ENCODE data around the gene LCN1. TPM values are rescaled to one million over a fixed set of nuclear protein-coding genes. Genes with fewer than 3 reads are reported as not detected.

LCN1 gene
- total RNA-seq, 1 experiment from 2014 or later: not detected

DNA sequence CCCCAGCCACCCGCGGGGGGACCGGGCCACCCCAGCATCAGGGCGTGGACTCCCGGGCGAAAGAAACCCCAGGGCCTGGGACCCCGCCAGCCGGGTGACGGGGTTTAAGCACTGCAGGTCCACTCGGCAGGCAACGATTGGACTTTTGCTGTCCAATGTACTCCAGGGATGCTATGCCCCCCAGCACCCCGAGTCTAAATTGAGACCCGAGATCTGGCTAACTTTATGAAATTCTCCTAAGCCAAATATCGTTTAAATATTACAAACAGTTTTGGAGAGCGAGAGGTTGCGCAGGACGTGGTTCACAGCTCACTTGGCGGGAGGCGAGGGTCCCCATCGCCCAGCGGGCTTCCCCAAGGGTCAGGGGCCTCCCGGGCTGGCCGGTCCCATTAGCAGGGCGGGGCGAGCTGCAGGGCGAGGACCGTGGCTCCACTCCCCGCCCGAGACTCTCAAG is 21.1 kb upstream of the LCN1 start:
- peak overlapping the region; percentile 95 for H3K27ac Mint-ChIP-seq (ENCODE audit: low read depth, unreplicated experiment)
- intact Hi-C loops (cut with micrococcal nuclease): no loop called here
- H3K4me1 Mint-ChIP-seq (ENCODE audit: insufficient read depth, unreplicated experiment): no peaks in the 10 kb centered on the region
- H3K27me3 Mint-ChIP-seq (ENCODE audit: insufficient read depth, unreplicated experiment): no peaks in the 10 kb centered on the region
- POLR2A ChIA-PET: interaction anchor here (1.8 kb wide), 1 partner anchor 20 kb away, joined by 14 read pairs; no protein-coding TSS in a partner anchor
- TF ChIP-seq, protein P1, sequence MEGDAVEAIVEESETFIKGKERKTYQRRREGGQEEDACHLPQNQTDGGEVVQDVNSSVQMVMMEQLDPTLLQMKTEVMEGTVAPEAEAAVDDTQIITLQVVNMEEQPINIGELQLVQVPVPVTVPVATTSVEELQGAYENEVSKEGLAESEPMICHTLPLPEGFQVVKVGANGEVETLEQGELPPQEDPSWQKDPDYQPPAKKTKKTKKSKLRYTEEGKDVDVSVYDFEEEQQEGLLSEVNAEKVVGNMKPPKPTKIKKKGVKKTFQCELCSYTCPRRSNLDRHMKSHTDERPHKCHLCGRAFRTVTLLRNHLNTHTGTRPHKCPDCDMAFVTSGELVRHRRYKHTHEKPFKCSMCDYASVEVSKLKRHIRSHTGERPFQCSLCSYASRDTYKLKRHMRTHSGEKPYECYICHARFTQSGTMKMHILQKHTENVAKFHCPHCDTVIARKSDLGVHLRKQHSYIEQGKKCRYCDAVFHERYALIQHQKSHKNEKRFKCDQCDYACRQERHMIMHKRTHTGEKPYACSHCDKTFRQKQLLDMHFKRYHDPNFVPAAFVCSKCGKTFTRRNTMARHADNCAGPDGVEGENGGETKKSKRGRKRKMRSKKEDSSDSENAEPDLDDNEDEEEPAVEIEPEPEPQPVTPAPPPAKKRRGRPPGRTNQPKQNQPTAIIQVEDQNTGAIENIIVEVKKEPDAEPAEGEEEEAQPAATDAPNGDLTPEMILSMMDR (IDR thresholded peaks at IDR 0.05; ENCODE audit: unreplicated experiment): no peak
- CTCF ChIA-PET: interaction anchor here (0.7 to 1.3 kb wide), 4 partner anchors 12 to 35 kb away, joined by 3 to 4 read pairs (median 3); no protein-coding TSS in a partner anchor
- DNase-seq (ENCODE audit: unreplicated experiment): no peak
- no peaks in the 10 kb centered on the region for H3K9me3 Mint-ChIP-seq (ENCODE audit: unreplicated experiment)
- H3K4me3 Mint-ChIP-seq (ENCODE audit: unreplicated experiment): peak overlapping the region; percentile 80
- no TSS peak for BruUV-seq (replicated peaks)
- peaks cover 28% of the 10 kb centered on the region for H3K36me3 Mint-ChIP-seq (ENCODE audit: insufficient read depth, unreplicated experiment)

DNA sequence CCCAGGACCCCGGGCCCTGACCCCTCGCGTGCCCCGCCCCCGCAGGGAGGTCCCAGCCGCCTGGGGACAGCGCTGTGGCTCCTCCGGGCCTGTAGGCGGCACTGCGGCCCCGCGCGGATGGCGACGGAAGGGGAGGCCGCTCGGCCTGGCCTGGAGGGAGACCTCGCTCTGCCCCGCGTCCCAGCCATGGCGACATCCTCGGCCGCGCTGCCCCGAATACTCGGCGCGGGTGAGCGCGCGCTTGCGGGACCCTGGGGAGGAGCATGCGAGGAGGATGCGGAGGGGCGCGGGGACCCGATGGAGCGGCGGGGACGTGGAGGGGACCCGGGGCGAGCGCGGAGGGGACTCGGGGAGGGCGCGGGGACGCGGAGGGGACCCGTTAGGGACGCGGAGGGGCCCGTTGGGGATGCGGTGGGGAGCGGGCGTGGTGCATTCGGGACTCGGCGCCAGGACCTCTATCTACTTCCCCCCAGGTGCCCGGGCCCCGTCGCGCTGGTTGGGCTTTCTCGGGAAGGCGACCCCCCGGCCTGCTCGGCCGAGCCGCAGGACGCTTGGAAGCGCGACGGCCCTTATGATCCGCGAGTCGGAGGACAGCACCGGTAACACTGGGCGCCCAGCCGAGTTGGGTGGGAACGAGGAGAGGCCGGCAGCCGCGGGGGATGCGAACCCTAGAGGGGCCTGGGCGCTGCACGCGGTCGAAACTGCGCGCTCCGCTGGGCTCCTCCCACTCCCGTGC is 20.5 kb upstream of the LCN1 start, which contains the start of gene MRPS2:
Gene MRPS2, plus strand, starts transcription at position 158 of the 736 bp plus-strand sequence. Its CDS starts 29 bp downstream, at position 187.
- ChIA-PET POLR2A (interaction anchor here (1.5 to 1.8 kb wide), 2 partner anchors 20 kb away, joined by 5 to 14 read pairs; no protein-coding TSS in a partner anchor), CTCF (interaction anchor here (0.7 kb wide), 2 partner anchors 12 to 36 kb away, joined by 3 read pairs; no protein-coding TSS in a partner anchor)
- TF ChIP-seq, protein P1 (IDR thresholded peaks at IDR 0.05; ENCODE audit: unreplicated experiment): peak; percentile 75
- Mint-ChIP-seq H3K27ac (ENCODE audit: low read depth, unreplicated experiment) (peak within 1 kb of the TSS; percentile 95), H3K36me3 (ENCODE audit: insufficient read depth, unreplicated experiment) (peaks cover 30% of the 10 kb centered on the region), H3K4me1 (ENCODE audit: insufficient read depth, unreplicated experiment) (no peaks in the 10 kb centered on the region), H3K4me3 (ENCODE audit: unreplicated experiment) (peak within 1 kb of the TSS; percentile 80), H3K27me3 (ENCODE audit: insufficient read depth, unreplicated experiment) (no peaks in the 10 kb centered on the region), H3K9me3 (ENCODE audit: unreplicated experiment) (no peaks in the 10 kb centered on the region)
- peak; percentile 82 for DNase-seq (ENCODE audit: unreplicated experiment)
- intact Hi-C loops (cut with micrococcal nuclease): no loop called here
- BruUV-seq (replicated peaks): no TSS peak

DNA sequence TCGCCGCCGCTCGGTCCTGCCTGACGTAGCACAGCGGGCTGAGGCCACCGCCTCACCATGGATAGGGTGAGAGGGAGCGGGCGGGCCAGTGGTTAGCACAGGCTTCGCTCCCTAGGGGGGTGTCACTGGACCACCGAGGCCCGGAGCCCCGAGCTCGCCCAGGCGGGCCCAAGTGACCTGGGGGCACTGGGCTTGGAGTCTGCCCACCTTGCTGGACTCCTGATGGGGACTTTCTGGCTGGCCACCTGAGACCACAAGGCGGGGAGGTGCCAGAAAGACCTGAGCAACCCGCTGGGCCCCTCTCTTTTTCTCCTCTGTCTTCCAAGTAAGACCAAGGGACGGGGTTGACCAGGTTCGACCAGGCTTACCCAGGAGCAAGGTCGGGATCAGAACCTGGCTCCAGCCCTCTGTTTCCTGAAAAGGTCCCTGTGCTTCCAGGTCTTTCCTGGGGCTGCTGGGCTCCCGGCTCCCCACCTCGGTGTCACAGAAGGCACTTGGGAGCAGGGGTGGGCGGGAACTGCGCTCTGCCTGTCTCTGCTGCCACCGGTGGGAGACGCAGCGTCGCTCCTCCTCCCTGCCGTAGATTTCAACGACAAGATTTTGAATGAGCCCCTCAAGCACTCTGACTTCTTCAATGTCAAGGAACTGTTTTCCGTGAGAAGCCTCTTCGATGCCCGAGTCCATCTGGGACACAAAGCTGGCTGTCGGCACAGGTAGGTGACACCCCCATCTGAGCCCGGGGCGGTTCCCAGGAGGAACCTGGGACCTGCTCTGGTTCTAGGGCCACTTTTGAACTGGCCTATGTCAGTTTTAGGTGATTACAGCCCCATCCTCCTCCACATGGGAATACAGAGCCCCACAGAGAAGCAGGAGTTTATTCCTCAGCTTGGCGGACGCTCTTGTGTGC is 19.7 kb upstream of the LCN1 start:
- Mint-ChIP-seq H3K9me3 (ENCODE audit: unreplicated experiment) (no peaks in the 10 kb centered on the region), H3K27ac (ENCODE audit: low read depth, unreplicated experiment) (no peak overlapping the region), H3K36me3 (ENCODE audit: insufficient read depth, unreplicated experiment) (peaks cover 30% of the 10 kb centered on the region), H3K4me1 (ENCODE audit: insufficient read depth, unreplicated experiment) (no peaks in the 10 kb centered on the region), H3K4me3 (ENCODE audit: unreplicated experiment) (peak overlapping the region; percentile 80), H3K27me3 (ENCODE audit: insufficient read depth, unreplicated experiment) (no peaks in the 10 kb centered on the region)
- DNase-seq (ENCODE audit: unreplicated experiment): no peak
- TSS peak; percentile 29 for BruUV-seq (replicated peaks)
- intact Hi-C loops (cut with micrococcal nuclease): no loop called here
- TF ChIP-seq, protein P1 (IDR thresholded peaks at IDR 0.05; ENCODE audit: unreplicated experiment): no peak
- POLR2A ChIA-PET: interaction anchor here (1.5 kb wide), 1 partner anchor 21 kb away, joined by 5 read pairs; no protein-coding TSS in a partner anchor
- CTCF ChIA-PET: no interaction called here

Data from MCF 10A (cell line).